Endothelial cell of umbilical vein (primary cell): Measurements from ENCODE around the gene DNAI1. TPM values are rescaled to one million over a fixed set of nuclear protein-coding genes. Genes with fewer than 3 reads are reported as not detected.

Experiments
- BruUV-seq: library from RNA; stranded (reverse); fragments of 400-500 nt; replicated peaks from 2 replicates; lab custom pipeline; 2021; lab: Mats Ljungman, UMichigan
- CTCF ChIA-PET: fragments of 300-600, 350-600 bp; sonication (Branson Sonifier 250); formaldehyde crosslinking; loops from one replicate; lab custom pipeline; 2021; ENCODE audit warnings: antibody characterized with exemption, inconsistent platforms; lab: Charles Lee
- POLR2A ChIA-PET: fragments of 300-600, 350-600 bp; sonication (Branson Sonifier 250); formaldehyde crosslinking; loops from one replicate; lab custom pipeline; 2021; ENCODE audit warnings: antibody characterized with exemption, inconsistent platforms; lab: Charles Lee
- DNase-seq: peaks from one replicate; pipeline ENCODE4 v3.0.0-alpha.2; 2011; ENCODE audit warnings: low read depth, low spot score
- FAIRE-seq: peaks from 2 replicates; lab custom pipeline; 2011; peaks lifted over from hg19 to GRCh38; lab: Jason Lieb, UNC
- H2AFZ ChIP-seq: 2 replicates; pipeline ENCODE4 v1.6.0; 2012; ENCODE audit warnings: low read depth, low read length, control low read depth, inconsistent platforms
- H3K27ac ChIP-seq: 2 replicates; pipeline ENCODE4 v1.5.1; 2011; ENCODE audit warnings: low read depth, mild to moderate bottlenecking, control low read depth, low read length, moderate library complexity; ENCODE audit not compliant: insufficient read depth
- H3K27me3 ChIP-seq, 2 experiments: 2 replicates each; pipeline versions ENCODE4 v1.6.0 to v1.6.1; 2011; ENCODE audit warnings: low read length in 2 of 2, mixed read lengths in 1 of 2; ENCODE audit not compliant: control insufficient read depth in 2 of 2, insufficient read depth in 2 of 2
- H3K36me3 ChIP-seq, 2 experiments: 2 replicates in 1 of 2; 3 replicates in 1 of 2; pipeline ENCODE4 v1.5.1; 2011; ENCODE audit warnings: low read length in 2 of 2, mild to moderate bottlenecking in 1 of 2, moderate library complexity in 1 of 2; ENCODE audit not compliant: control insufficient read depth in 2 of 2, insufficient read depth in 2 of 2; ENCODE audit errors: extremely low read depth in 1 of 2
- H3K4me1 ChIP-seq: 3 replicates; pipeline ENCODE4 v1.5.1; 2011; ENCODE audit warnings: mild to moderate bottlenecking, low read length; ENCODE audit not compliant: control insufficient read depth, insufficient read depth; ENCODE audit errors: extremely low read depth
- H3K4me2 ChIP-seq: 2 replicates; pipeline ENCODE4 v1.6.1; 2011; ENCODE audit warnings: low read length, control low read depth, mixed read lengths; ENCODE audit not compliant: insufficient read depth
- H3K4me3 ChIP-seq, 3 experiments: fragments of 200-600 bp in 1 of 3; sonication (generic), shearing (Covaris generic) in 1 of 3; replicated peaks in 1 of 3; 2 replicates each; pipeline ENCODE4 v1.5.1; 2011 to 2016; ENCODE audit warnings: control low read depth in 3 of 3, low read length in 3 of 3, mild to moderate bottlenecking in 2 of 3, inconsistent platforms in 1 of 3, low read depth in 1 of 3, moderate library complexity in 1 of 3; ENCODE audit not compliant: insufficient read depth in 1 of 3
- H3K79me2 ChIP-seq: 2 replicates; pipeline ENCODE4 v1.6.0; 2012; ENCODE audit warnings: low read length, inconsistent platforms; ENCODE audit not compliant: control insufficient read depth, insufficient read depth
- H3K9ac ChIP-seq: replicated peaks from 2 replicates; pipeline ENCODE3; 2011; ENCODE audit warnings: low read length, control low read depth; ENCODE audit not compliant: insufficient read depth; ENCODE audit errors: extremely low read depth
- H3K9me1 ChIP-seq: replicated peaks from 3 replicates; pipeline ENCODE4 v1.6.0; 2011; ENCODE audit warnings: mild to moderate bottlenecking, low read length; ENCODE audit not compliant: control insufficient read depth, insufficient read depth; ENCODE audit errors: extremely low read depth
- H3K9me3 ChIP-seq: replicated peaks from 2 replicates; pipeline ENCODE4 v1.5.1; 2012; ENCODE audit warnings: low read length, inconsistent platforms; ENCODE audit not compliant: control insufficient read depth, insufficient read depth
- H4K20me1 ChIP-seq: replicated peaks from 2 replicates; pipeline ENCODE3; 2011; ENCODE audit warnings: mild to moderate bottlenecking, low read length; ENCODE audit not compliant: control insufficient read depth, insufficient read depth; ENCODE audit errors: extremely low read depth
- CTCF ChIP-seq, 2 donors: IDR thresholded peaks; 1 replicate in 1 of 2; 2 replicates in 1 of 2; pipeline ENCODE4 v1.5.1; 2011; ENCODE audit warnings: low read length in 2 of 2, mild to moderate bottlenecking in 2 of 2, moderate library complexity in 2 of 2, control low read depth in 1 of 2, inconsistent platforms in 1 of 2, low read depth in 1 of 2; ENCODE audit not compliant: insufficient read depth in 1 of 2; ENCODE audit errors: extremely low read depth in 1 of 2
- EZH2 ChIP-seq: IDR thresholded peaks from 2 replicates; pipeline ENCODE4 v1.6.1; 2012; ENCODE audit warnings: borderline replicate concordance, low read depth, mild to moderate bottlenecking, moderate library complexity, low read length, inconsistent platforms; ENCODE audit not compliant: severe bottlenecking
- FOS ChIP-seq: IDR thresholded peaks from 2 replicates; pipeline ENCODE4 v1.6.1; 2011; ENCODE audit warnings: mild to moderate bottlenecking, low read length, moderate library complexity, borderline replicate concordance; ENCODE audit not compliant: insufficient read depth
- GATA2 ChIP-seq: IDR thresholded peaks from 2 replicates; pipeline ENCODE4 v1.7.0; 2011; ENCODE audit warnings: low read depth, mild to moderate bottlenecking, moderate library complexity, mixed read lengths, low read length; ENCODE audit not compliant: insufficient read length, insufficient read depth
- JUN ChIP-seq: IDR thresholded peaks from 2 replicates; pipeline ENCODE4 v1.6.1; 2011; ENCODE audit warnings: borderline replicate concordance, low read depth; ENCODE audit not compliant: insufficient read length, insufficient read depth
- MYC ChIP-seq: IDR thresholded peaks from one replicate; pipeline ENCODE4 v1.6.1; 2011; ENCODE audit warnings: mild to moderate bottlenecking, low read depth, low read length
- POLR2A ChIP-seq: IDR thresholded peaks from 2 replicates; pipeline ENCODE4 v1.6.1; 2012; ENCODE audit warnings: low read depth, mild to moderate bottlenecking, control low read depth, low read length
- POLR2AphosphoS5 ChIP-seq: IDR thresholded peaks from 2 replicates; pipeline ENCODE4 v1.6.1; 2012; ENCODE audit warnings: low read depth, mild to moderate bottlenecking, control low read depth, low read length, moderate library complexity; ENCODE audit not compliant: insufficient read depth
- dilution Hi-C: fragments of 300-500 bp; cut with MboI; formaldehyde crosslinking; loops from one replicate; pipeline ENCODE4 v1.15.0; 2019; ENCODE audit warnings: low sequenced_read_pairs; ENCODE audit not compliant: extremely low pct_ligation_motif_present
- intact Hi-C: fragments of 100-400 bp; cut with micrococcal nuclease; formaldehyde crosslinking; loops from one replicate; pipeline ENCODE4 v1.10.0; 2022
- polyA plus RNA-seq, 4 experiments: library from polyadenylated mRNA; depleted of rRNA in 3 of 4; stranded (reverse) in 3 of 4; unstranded in 1 of 4; fragments of >200 nt; gene quantifications; 2 replicates each; pipeline versions ENCODE4 v1.2.1 to v1.2.3, GENCODE V29; 2011 to 2012; ENCODE audit warnings: missing spikeins in 1 of 4
- total RNA-seq: library from RNA; stranded (reverse); gene quantifications from 2 replicates; pipeline ENCODE4 v1.2.3, GENCODE V29; 2021

The DNAI1 gene
- total and polyA plus RNA-seq, 2 donors (not counting 3 experiments of a cell fraction or from before 2014, with no cell fraction given), result not detected

- no peak for DNase-seq
- TF ChIP-seq POLR2AphosphoS5 (no peak), JUN (no peak), FOS (no peak), POLR2A (no peak), GATA2 (no peak), MYC (no peak), CTCF (IDR thresholded peaks at IDR 0.05; ENCODE audit: extremely low read depth in 1 of 2, insufficient read depth in 1 of 2, low read depth in 1 of 2, low read length in 2 of 2) (no peak), EZH2 (no peak)
- BruUV-seq, result no TSS peak
- H3K4me2 ChIP-seq, result no peak overlapping the region
- no peak overlapping the region for H2AFZ ChIP-seq
- no peak overlapping the region for H3K9ac ChIP-seq
- no peaks in the 10 kb centered on the region for H3K9me3 ChIP-seq
- H3K9me1 ChIP-seq, result no peaks in the 10 kb centered on the region
- dilution Hi-C loops, result no loop called here
- no peaks in the 10 kb centered on the region for H4K20me1 ChIP-seq
- intact Hi-C loops, result no loop called here
- no peaks in the 10 kb centered on the region for H3K79me2 ChIP-seq
- H3K4me1 ChIP-seq, result no peaks in the 10 kb centered on the region
- POLR2A ChIA-PET, result no interaction called here
- no peak for FAIRE-seq
- H3K36me3 ChIP-seq, result no peaks in the 10 kb centered on the region
- CTCF ChIA-PET, result interaction anchor here (1.0 to 1.8 kb wide), 5 partner anchors 21 to 151 kb away, joined by 3 to 8 read pairs (median 4); no protein-coding TSS in a partner anchor
- H3K4me3 ChIP-seq, result no peak overlapping the region
- H3K27ac ChIP-seq, result no peak overlapping the region
- peaks cover 6 to 11% of the 10 kb centered on the region in 2 experiments for H3K27me3 ChIP-seq
Measured at GRCh38 chr9:34555002-34555348, 96.4 kb downstream of the DNAI1 start.
